ENCODE results near the gene ATP6V0A1.

ATP6V0A1 gene

GRCh38 chr17:42566215-42566882, 107.7 kb downstream of the ATP6V0A1 start:
- no peak for TF ChIP-seq CTCF (IDR thresholded peaks at IDR 0.05; ENCODE audit: low read depth, low read length)
- H3K4me3 ChIP-seq (replicated peaks in 1 of 2; ENCODE audit: low read depth in 2 of 2, low read length in 2 of 2), result peak overlapping the region; percentile 96 to 99
- DNase-seq (ENCODE audit: low read depth in 2 of 2), result no peak

GRCh38 chr17:42566883-42567573, 108.3 kb downstream of the ATP6V0A1 start, which contains the start of gene MLX:
MLX (plus strand) TSS chr17:42567100; CDS start chr17:42567125, 25 bp downstream.
- peak; percentile 91 to 94 for DNase-seq (ENCODE audit: low read depth in 2 of 2)
- no peak for TF ChIP-seq CTCF (IDR thresholded peaks at IDR 0.05; ENCODE audit: low read depth, low read length)
- peak within 1 kb of the TSS; percentile 96 to 99 for H3K4me3 ChIP-seq (replicated peaks in 1 of 2; ENCODE audit: low read depth in 2 of 2, low read length in 2 of 2)

- TF ChIP-seq CTCF (IDR thresholded peaks at IDR 0.05; ENCODE audit: low read depth, low read length), result no peak
- DNase-seq (ENCODE audit: low read depth in 2 of 2), result no peak
- H3K4me3 ChIP-seq (replicated peaks in 1 of 2; ENCODE audit: low read depth in 2 of 2, low read length in 2 of 2), result no peak overlapping the region
Observed at GRCh38 chr17:42568341-42569111, 109.8 kb downstream of the ATP6V0A1 start.

DNA sequence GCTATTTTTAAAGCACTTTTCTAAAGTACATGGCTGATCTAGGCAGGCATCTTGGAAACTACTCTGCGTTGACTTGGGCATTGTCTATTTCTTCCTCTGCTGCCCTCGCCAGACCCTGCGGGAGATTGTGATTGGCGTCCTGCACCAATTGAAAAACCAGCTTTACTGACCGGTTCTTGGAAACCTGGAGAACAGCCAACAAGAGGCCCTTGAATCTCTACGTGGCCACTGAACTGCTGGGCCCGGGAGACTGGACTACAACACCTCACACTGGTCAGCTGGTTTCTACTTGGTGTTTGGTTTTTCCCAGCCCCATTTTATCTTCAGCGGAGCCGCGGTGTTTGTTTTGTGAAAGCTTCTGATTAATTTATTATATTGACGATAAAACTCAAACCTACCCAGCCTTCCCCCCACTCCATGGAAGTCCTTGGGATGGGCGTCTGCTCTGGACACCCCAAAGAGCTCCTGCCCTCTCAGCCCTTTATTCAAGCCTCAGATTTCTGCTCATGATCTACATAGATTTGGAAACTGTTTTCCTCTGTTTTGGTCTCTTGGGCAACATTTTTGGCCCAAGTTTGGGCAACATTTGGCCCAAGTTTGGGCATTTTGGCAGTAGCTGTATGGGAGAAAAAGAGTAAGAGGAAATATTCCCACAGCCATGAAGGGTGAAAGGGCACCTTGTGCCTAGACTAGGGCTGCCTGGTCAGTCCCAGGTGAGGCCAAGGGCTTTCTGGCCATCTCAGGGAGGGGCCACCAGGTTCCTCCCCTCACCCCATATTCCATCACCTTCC, 113.0 kb downstream of the ATP6V0A1 start:
- no peak for DNase-seq (ENCODE audit: low read depth in 2 of 2)
- TF ChIP-seq CTCF (IDR thresholded peaks at IDR 0.05; ENCODE audit: low read depth, low read length), result no peak
- no peak overlapping the region for H3K4me3 ChIP-seq (replicated peaks in 1 of 2; ENCODE audit: low read depth in 2 of 2, low read length in 2 of 2)

Data from cardiac fibroblast (primary cell).